Astrocyte (in vitro differentiated cells and primary cell): ENCODE data around the gene KIAA1549. TPM values are rescaled to one million over a fixed set of nuclear protein-coding genes. Genes with fewer than 3 reads are reported as not detected.

Source experiments
- DNase-seq: peaks from one replicate; pipeline ENCODE4 v3.0.0-alpha.2; 2010; ENCODE audit warnings: low read depth
- FAIRE-seq: peaks from 2 replicates; lab custom pipeline; 2011; peaks lifted over from hg19 to GRCh38; lab: Jason Lieb, UNC
- H2AFZ ChIP-seq: 2 replicates; pipeline ENCODE4 v1.6.0; 2012; ENCODE audit warnings: low read depth, low read length, inconsistent platforms
- H3K27ac ChIP-seq: 2 replicates; pipeline ENCODE4 v1.5.1; 2011; ENCODE audit warnings: low read depth, low read length, inconsistent platforms
- H3K27me3 ChIP-seq: 2 replicates; pipeline ENCODE4 v1.6.0; 2011; ENCODE audit warnings: low read length, inconsistent platforms; ENCODE audit not compliant: insufficient read depth
- H3K36me3 ChIP-seq: 2 replicates; pipeline ENCODE4 v1.5.1; 2011; ENCODE audit warnings: low read length, inconsistent platforms; ENCODE audit not compliant: insufficient read depth
- H3K4me1 ChIP-seq: 2 replicates; pipeline ENCODE4 v1.5.1; 2011; ENCODE audit warnings: low read length, inconsistent platforms; ENCODE audit not compliant: insufficient read depth
- H3K4me2 ChIP-seq: 2 replicates; pipeline ENCODE4 v1.6.0; 2012; ENCODE audit warnings: low read length, inconsistent platforms
- H3K4me3 ChIP-seq: 2 replicates; pipeline ENCODE4 v1.5.1; 2011; ENCODE audit warnings: low read depth, mild to moderate bottlenecking, low read length, inconsistent platforms; ENCODE audit not compliant: insufficient read depth
- H3K79me2 ChIP-seq: 2 replicates; pipeline ENCODE4 v1.6.0; 2012; ENCODE audit warnings: mild to moderate bottlenecking, low read length, inconsistent platforms; ENCODE audit not compliant: insufficient read depth
- H3K9ac ChIP-seq: 2 replicates; pipeline ENCODE4 v1.6.0; 2012; ENCODE audit warnings: mild to moderate bottlenecking, low read length, inconsistent platforms
- H3K9me3 ChIP-seq: 2 replicates; pipeline ENCODE4 v1.5.1; 2012; ENCODE audit warnings: low read depth, mild to moderate bottlenecking, low read length, inconsistent platforms; ENCODE audit not compliant: insufficient read depth
- H4K20me1 ChIP-seq: 2 replicates; pipeline ENCODE4 v1.6.0; 2012; ENCODE audit warnings: low read length, inconsistent platforms; ENCODE audit not compliant: insufficient read depth
- H3K27ac Mint-ChIP-seq: one replicate; pipeline ENCODE4 v1.8.0; 2021; ENCODE audit warnings: mild to moderate bottlenecking, mixed read lengths; ENCODE audit not compliant: unreplicated experiment
- H3K27me3 Mint-ChIP-seq: one replicate; pipeline ENCODE4 v1.8.0; 2021; ENCODE audit warnings: low read depth, mixed read lengths; ENCODE audit not compliant: unreplicated experiment
- H3K36me3 Mint-ChIP-seq: one replicate; pipeline ENCODE4 v1.8.0; 2021; ENCODE audit warnings: low read depth, mixed read lengths; ENCODE audit not compliant: unreplicated experiment
- H3K4me1 Mint-ChIP-seq: one replicate; pipeline ENCODE4 v1.8.0; 2021; ENCODE audit warnings: low read depth, mixed read lengths; ENCODE audit not compliant: unreplicated experiment
- H3K4me3 Mint-ChIP-seq: one replicate; pipeline ENCODE4 v1.8.0; 2021; ENCODE audit warnings: mild to moderate bottlenecking, moderate library complexity, mixed read lengths; ENCODE audit not compliant: unreplicated experiment
- H3K9me3 Mint-ChIP-seq: one replicate; pipeline ENCODE4 v1.8.0; 2021; ENCODE audit warnings: mild to moderate bottlenecking, mixed read lengths; ENCODE audit not compliant: unreplicated experiment
- CTCF ChIP-seq: IDR thresholded peaks from 2 replicates; pipeline ENCODE4 v1.5.1; 2011; ENCODE audit warnings: low read depth, mild to moderate bottlenecking, inconsistent platforms, low read length, moderate library complexity; ENCODE audit not compliant: insufficient read depth
- EZH2 ChIP-seq: IDR thresholded peaks from 2 replicates; pipeline ENCODE4 v1.6.1; 2012; ENCODE audit warnings: mild to moderate bottlenecking, low read length, inconsistent platforms; ENCODE audit not compliant: insufficient read depth
- total RNA-seq: library from RNA; stranded (reverse); gene quantifications from 2 replicates; pipeline ENCODE4 v1.2.1, GENCODE V29; 2021

KIAA1549 gene
- total RNA-seq, 1 donor from 2014 or later: 10.3 TPM

GRCh38 chr7:138982204-138982623, 1.0 kb upstream of the KIAA1549 start:
- Histone ChIP-seq H2AFZ (peak overlapping the region; percentile 94), H3K4me2 (peak overlapping the region; percentile 95), H3K9ac (peak overlapping the region; percentile 67), H3K79me2 (peaks cover 25% of the 10 kb centered on the region), H3K27ac (no peak overlapping the region), H3K36me3 (no peaks in the 10 kb centered on the region), H4K20me1 (peaks cover 22% of the 10 kb centered on the region), H3K9me3 (no peaks in the 10 kb centered on the region), H3K4me1 (peaks cover 9% of the 10 kb centered on the region), H3K4me3 (peak overlapping the region; percentile 57), H3K27me3 (no peaks in the 10 kb centered on the region)
- H3K4me1 Mint-ChIP-seq: peaks cover 25% of the 10 kb centered on the region
- TF ChIP-seq CTCF (no peak), EZH2 (no peak)
- H3K4me3 Mint-ChIP-seq: peak overlapping the region; percentile 81
- peaks cover 3% of the 10 kb centered on the region for H3K36me3 Mint-ChIP-seq
- peaks cover 6% of the 10 kb centered on the region for H3K27me3 Mint-ChIP-seq
- DNase-seq: no peak
- FAIRE-seq: no peak
- H3K27ac Mint-ChIP-seq: no peak overlapping the region
- no peaks in the 10 kb centered on the region for H3K9me3 Mint-ChIP-seq

DNA sequence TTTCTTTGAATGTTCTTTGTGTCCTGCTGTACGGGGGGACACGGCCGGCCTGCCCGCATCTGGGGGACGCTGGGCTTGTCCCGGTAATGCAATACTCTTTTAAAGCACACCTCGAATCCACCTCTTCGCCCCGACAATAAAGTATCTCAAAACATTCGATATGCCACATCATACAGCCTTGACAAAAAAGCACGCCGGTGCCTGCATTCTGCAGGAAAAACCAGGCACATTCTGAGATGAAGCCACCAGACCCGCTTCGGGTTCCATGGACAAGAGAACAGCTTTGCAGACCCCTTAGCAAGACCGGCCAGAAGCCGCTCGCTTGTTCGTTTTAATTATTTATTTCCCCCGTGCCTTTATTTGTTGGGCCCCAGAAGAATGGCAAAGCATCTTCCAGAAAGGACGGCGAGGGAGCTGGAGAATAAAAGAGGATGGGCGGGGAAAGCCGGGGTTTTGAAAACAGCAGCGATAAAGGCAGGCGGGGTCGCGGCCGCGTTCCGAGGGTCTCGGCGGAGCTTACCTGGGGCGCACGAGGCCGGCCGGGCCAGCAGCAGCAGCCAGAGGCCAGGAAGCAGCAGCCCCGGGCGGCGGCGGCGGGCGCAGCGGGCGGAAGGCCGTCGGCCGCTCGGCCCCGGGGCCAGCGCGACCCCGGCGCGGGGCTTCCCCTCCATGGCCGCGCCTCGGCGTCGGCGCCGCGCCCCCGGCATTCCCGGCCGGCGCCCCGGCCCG, 462 bp downstream of the KIAA1549 start:
- DNase-seq (no peak), FAIRE-seq (no peak)
- peaks cover 9% of the 10 kb centered on the region for H3K4me1 ChIP-seq
- H3K9me3 ChIP-seq: no peaks in the 10 kb centered on the region
- H3K36me3 Mint-ChIP-seq: peaks cover 3% of the 10 kb centered on the region
- H3K27me3 Mint-ChIP-seq: peaks cover 6% of the 10 kb centered on the region
- peak overlapping the region; percentile 26 for H3K27ac ChIP-seq
- peaks cover 19% of the 10 kb centered on the region for H3K4me1 Mint-ChIP-seq
- peaks cover 25% of the 10 kb centered on the region for H4K20me1 ChIP-seq
- peaks cover 35% of the 10 kb centered on the region for H3K79me2 ChIP-seq
- no peaks in the 10 kb centered on the region for H3K9me3 Mint-ChIP-seq
- no peaks in the 10 kb centered on the region for H3K36me3 ChIP-seq
- no peaks in the 10 kb centered on the region for H3K27me3 ChIP-seq
- peak overlapping the region; percentile 96 for H3K4me3 Mint-ChIP-seq
- peak overlapping the region; percentile 86 for H3K9ac ChIP-seq
- peak overlapping the region; percentile 83 for H3K4me3 ChIP-seq
- peak overlapping the region; percentile 58 for H2AFZ ChIP-seq
- H3K4me2 ChIP-seq: peak overlapping the region; percentile 92
- H3K27ac Mint-ChIP-seq: peak overlapping the region; percentile 89
- TF ChIP-seq CTCF: no peak
- no peak for TF ChIP-seq EZH2
